HG03354 (cell line): Measurements from ENCODE around the gene PIP5K1B.

Source experiments
- ATAC-seq: cut with Tn5 transposase; IDR thresholded peaks from one replicate; pipeline ENCODE4 v1.9.1; 2021; ENCODE audit warnings: mild to moderate bottlenecking; ENCODE audit not compliant: unreplicated experiment, poor library complexity, severe bottlenecking

PIP5K1B gene

GRCh38 chr9:68731857-68732256, 26.8 kb downstream of the PIP5K1B start:
- no peak for ATAC-seq

DNA sequence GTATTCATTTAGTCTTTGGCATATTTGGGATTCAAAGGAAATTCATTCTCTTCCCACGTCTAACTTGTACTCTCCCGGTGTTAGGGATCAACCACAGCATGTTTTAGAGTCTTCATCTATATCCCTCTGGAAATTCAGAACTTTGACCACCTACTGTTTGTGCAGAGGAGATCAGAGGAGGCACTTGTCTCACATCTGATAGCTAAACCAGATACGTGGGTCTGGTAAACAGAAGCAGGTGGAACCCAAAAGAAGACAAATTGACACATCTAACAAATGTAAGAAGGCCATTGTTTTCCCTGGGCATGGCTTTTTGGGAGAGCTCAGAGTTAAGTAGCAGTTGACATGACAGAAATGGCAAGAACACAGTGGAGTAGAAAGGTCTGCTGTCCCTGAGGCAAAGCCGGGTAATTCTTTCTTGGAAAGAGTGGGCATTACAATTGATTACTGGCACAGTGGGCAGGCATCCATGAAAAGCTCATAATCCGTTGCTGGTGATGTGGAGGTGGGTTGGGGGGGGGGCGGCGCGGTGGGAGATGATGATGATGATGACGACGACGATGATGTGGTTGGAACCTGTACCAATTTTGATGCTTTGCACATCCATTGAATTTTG, 27.5 kb downstream of the PIP5K1B start:
- ATAC-seq: no peak

DNA sequence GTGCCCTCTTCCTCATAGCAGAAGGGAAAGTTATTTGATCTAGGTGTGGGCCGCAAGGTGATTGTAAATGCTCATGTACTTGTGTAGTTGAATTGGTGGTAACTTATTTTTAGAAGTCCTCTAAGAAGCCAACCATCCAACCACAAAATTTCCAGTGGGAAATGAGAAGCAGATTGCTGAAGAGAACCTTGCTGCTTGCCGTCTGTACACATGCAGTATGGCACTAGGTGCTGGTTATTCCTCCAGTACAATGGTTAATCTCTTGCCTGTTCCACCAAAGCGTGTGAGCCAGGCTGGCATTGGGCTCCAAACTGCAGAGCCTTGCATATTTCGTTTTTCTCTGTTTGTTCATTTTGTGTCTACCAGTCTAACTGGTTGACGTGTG, 28.0 kb downstream of the PIP5K1B start:
- no peak for ATAC-seq

DNA sequence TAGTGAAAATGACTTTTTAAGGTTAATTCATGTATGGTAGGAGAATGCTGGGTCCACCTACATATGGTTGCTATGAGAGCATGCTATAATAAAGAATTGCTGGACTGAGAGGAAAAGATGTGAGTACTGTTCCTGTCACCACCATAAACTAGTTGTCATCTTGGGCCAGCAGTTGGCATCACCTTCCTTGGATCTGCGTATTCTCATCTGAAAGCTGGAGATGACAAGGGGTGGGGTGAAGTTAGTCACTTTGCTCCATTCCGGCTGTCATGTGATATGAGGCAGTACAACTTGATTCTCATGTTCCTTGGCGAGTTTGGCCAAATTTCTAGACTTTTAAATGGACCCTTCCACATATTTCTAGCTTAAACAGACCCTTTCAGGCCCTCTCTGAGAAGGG, 33.3 kb downstream of the PIP5K1B start:
- ATAC-seq: no peak

- ATAC-seq: no peak
Measured at GRCh38 chr9:68739621-68740174, 34.7 kb downstream of the PIP5K1B start.

DNA sequence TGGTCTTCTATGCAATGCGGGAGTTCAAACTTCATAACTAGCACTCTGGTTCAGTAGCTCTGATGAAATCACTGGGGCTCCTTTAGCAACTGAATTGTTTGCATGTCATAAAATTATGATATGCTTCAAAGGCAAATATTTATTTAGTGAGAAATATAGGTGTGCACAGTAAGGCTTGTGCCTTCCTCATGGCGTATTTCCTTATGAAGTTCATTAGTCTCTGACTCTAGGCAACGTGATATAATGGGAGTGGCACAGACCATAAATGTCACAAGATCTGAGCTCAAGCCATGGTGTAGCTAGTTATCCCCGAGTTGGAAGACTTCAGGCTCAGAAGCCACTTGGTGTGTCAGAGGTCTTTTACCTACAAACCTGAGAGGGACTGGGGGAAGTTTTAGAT, 35.5 kb downstream of the PIP5K1B start:
- no peak for ATAC-seq

GRCh38 chr9:68741234-68741633, 36.2 kb downstream of the PIP5K1B start:
- no peak for ATAC-seq

GRCh38 chr9:68741704-68742332, 36.8 kb downstream of the PIP5K1B start:
- no peak for ATAC-seq

DNA sequence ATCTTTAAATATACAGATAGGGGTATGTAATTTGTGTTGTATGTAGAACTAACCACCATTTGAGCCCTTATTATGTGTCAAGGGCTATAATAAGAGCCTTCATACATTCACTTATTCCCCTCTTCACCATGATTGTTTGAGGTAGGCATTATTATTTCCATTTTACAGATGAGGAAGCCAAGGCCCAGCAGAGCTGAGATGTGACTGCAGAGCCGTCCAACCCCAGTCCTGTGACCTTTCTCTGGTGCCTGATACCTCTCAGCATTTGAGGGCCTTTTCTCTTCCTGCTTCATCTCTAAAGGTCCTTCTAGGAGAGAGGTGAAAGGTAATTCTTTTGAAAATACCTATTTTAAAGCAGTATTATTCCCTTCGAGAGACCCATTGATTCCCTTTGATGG, 37.3 kb downstream of the PIP5K1B start:
- ATAC-seq: no peak

DNA sequence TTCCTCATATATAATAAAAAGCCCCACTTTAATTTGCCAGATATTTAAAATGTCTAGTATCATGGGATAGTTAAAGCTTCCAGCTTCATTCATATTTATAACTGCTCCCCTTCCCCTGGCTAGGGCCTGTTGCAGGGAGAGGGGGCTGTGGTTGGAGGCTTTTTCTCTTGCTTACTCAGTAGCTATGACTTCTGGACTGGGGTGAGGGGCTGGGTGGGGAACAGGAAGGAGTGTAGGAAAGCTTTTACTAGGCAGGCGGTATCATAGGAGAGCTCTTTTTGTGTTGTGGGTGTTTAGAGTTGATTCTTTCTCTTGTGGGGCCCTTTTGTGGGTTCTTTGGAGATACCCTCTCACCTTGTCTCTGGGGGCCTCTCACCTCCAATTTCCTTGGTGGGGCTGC, 39.4 kb downstream of the PIP5K1B start:
- no peak for ATAC-seq

- ATAC-seq: no peak
Measured at GRCh38 chr9:68746525-68746924, 41.5 kb downstream of the PIP5K1B start.

- ATAC-seq: no peak
Measured at GRCh38 chr9:68747043-68747533, 42.0 kb downstream of the PIP5K1B start.

- ATAC-seq: no peak
Measured at GRCh38 chr9:68749135-68749534, 44.1 kb downstream of the PIP5K1B start.

DNA sequence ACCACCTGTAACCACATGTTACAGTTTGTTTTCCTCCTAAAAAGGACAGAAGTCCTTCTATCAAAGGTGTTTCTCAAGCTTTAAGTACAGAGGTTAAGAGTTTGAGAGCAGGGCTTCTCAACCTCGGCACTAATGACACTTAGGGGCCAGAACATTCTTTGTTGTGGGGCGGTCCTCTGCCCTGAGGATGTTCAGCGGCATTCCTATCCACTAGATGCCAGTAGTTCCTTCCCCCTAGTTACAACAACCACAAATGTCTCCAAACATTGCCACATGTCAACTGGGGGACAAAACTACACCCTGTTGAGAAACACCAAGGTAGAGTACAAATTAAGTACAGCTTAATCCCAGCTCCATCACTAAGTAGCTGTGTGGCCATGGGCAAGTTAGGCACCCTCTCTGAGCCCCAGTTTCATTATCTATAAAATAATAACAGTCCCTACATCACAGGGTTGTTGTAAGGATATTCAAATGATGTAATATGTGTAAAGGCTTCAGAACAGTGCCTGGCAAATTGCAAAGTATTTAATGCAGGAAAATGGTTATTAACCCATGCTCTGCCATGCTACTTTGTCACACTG, 44.6 kb downstream of the PIP5K1B start:
- no peak for ATAC-seq

GRCh38 chr9:68750255-68750654, 45.2 kb downstream of the PIP5K1B start:
- no peak for ATAC-seq

GRCh38 chr9:68750786-68751185, 45.7 kb downstream of the PIP5K1B start:
- no peak for ATAC-seq

- ATAC-seq: no peak
Measured at GRCh38 chr9:68751556-68751955, 46.5 kb downstream of the PIP5K1B start.

- ATAC-seq: no peak
Measured at GRCh38 chr9:68755051-68755450, 50.0 kb downstream of the PIP5K1B start.

GRCh38 chr9:68755752-68756151, 50.7 kb downstream of the PIP5K1B start:
- no peak for ATAC-seq

DNA sequence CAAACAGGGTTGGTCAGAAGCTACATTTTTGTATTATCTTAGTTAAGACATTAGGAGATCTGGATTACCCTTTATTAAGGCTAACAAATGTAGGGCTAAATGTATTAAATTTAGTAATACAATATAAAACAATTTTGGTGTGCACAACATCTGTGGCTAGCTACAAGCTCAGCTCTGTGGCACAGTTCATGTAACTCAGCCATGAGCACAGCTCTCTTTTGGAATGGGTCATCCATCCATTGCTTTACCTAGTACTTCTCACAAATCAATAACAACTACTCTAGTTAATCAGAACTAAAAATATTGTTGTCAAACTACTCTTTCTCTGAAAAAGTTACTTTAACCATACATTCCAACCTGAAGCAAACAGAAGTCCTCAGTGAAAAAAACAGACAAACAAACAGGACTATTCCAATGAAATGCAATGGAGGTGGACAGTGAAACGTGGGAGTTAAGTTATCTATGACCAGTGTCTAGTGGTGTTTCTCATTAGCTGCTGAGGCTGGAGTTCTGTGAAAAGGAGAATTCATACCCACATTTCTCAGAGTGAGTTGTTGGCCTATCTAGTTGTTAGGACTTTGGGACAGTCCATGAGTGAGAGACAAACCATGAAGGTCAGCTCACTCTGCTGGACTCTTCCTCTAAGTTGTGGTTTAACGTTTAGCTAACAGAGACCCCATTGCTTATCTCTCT, 55.1 kb downstream of the PIP5K1B start:
- no peak for ATAC-seq
